PC-9 (cell line): ENCODE measurements around the gene FOXN3. TPM values are rescaled to one million over a fixed set of nuclear protein-coding genes. Genes with fewer than 3 reads are reported as not detected.

ENCODE experiments used
- BruUV-seq: library from RNA; stranded (reverse); fragments of 400-500 nt; replicated peaks from 2 replicates; lab custom pipeline; 2021; lab: Mats Ljungman, UMichigan
- CTCF ChIA-PET: fragments of 300-600 bp; sonication (Branson Sonifier 250); formaldehyde crosslinking; loops from one replicate; lab custom pipeline; 2022; ENCODE audit warnings: antibody characterized with exemption; lab: Charles Lee
- POLR2A ChIA-PET: fragments of 300-600 bp; sonication (Branson Sonifier 250); formaldehyde crosslinking; loops from one replicate; lab custom pipeline; 2022; ENCODE audit warnings: antibody characterized with exemption; ENCODE audit not compliant: unreplicated experiment; lab: Charles Lee
- DNase-seq, 2 experiments: peaks; one replicate each; pipeline versions ENCODE4 v3.0.0 to v3.0.0-alpha.2; 2015 to 2022; ENCODE audit warnings: mixed read lengths in 1 of 2
- H2AFZ ChIP-seq: fragments of 200-600 bp; sonication (generic); 2 replicates; pipeline ENCODE4 v1.8.1; 2017; ENCODE audit warnings: antibody characterized with exemption
- H3F3A ChIP-seq: fragments of 200-600 bp; sonication (generic); 2 replicates; pipeline ENCODE4 v1.8.1; 2017; ENCODE audit warnings: antibody characterized with exemption, mild to moderate bottlenecking, low read depth; ENCODE audit not compliant: insufficient read depth
- H3K27ac ChIP-seq: fragments of 200-600 bp; sonication (generic); 2 replicates; pipeline ENCODE4 v1.6.1; 2016; ENCODE audit warnings: mixed run types
- H3K27me3 ChIP-seq: fragments of 200-600 bp; sonication (generic); 2 replicates; pipeline ENCODE4 v1.6.1; 2016; ENCODE audit warnings: low read depth, mixed run types; ENCODE audit not compliant: insufficient read depth
- H3K36me3 ChIP-seq: fragments of 200-600 bp; sonication (generic); 2 replicates; pipeline ENCODE4 v1.6.1; 2016; ENCODE audit warnings: low read depth, mixed run types
- H3K4me1 ChIP-seq: fragments of 200-600 bp; sonication (generic); replicated peaks from 2 replicates; pipeline ENCODE4 v1.6.1; 2016; ENCODE audit warnings: mixed run types; ENCODE audit not compliant: insufficient read depth
- H3K4me2 ChIP-seq: fragments of 200-600 bp; sonication (generic); 2 replicates; pipeline ENCODE4 v1.6.1; 2017; ENCODE audit warnings: mixed run types
- H3K4me3 ChIP-seq: fragments of 200-600 bp; sonication (generic); 2 replicates; pipeline ENCODE4 v1.6.1; 2016; ENCODE audit warnings: mixed run types
- H3K79me2 ChIP-seq: fragments of 200-600 bp; sonication (generic); 2 replicates; pipeline ENCODE4 v1.6.1; 2017; ENCODE audit warnings: low read depth, mixed run types
- H3K9me2 ChIP-seq: fragments of 200-600 bp; sonication (generic); 2 replicates; pipeline ENCODE4 v1.8.1; 2017; ENCODE audit warnings: mild to moderate bottlenecking; ENCODE audit not compliant: insufficient read depth
- H3K9me3 ChIP-seq: fragments of 200-600 bp; sonication (generic); 2 replicates; pipeline ENCODE4 v1.8.1; 2016; ENCODE audit warnings: low read depth; ENCODE audit not compliant: insufficient read depth
- H4K20me1 ChIP-seq: fragments of 200-600 bp; sonication (generic); 2 replicates; pipeline ENCODE4 v1.8.1; 2017; ENCODE audit not compliant: insufficient read depth
- CTCF ChIP-seq: fragments of 200-600 bp; sonication (generic); conservative IDR thresholded peaks from 2 replicates; pipeline ENCODE4 v1.6.1; 2017; ENCODE audit warnings: mixed run types, antibody characterized with exemption, mild to moderate bottlenecking, moderate library complexity
- EZH2 ChIP-seq: fragments of 200-600 bp; sonication (generic); IDR thresholded peaks from 2 replicates; pipeline ENCODE4 v1.8.0; 2017; ENCODE audit warnings: antibody characterized with exemption, low read depth
- intact Hi-C: fragments of 100-400 bp; cut with micrococcal nuclease; formaldehyde crosslinking; loops from one replicate; pipeline ENCODE4 v1.10.0; 2022; ENCODE audit not compliant: unreplicated experiment
- total RNA-seq: library from RNA; stranded (reverse); gene quantifications from 2 replicates; pipeline ENCODE4 v1.2.3, GENCODE V29; 2021

The FOXN3 gene
- total RNA-seq, 1 experiment from 2014 or later = 4.2 TPM

DNA sequence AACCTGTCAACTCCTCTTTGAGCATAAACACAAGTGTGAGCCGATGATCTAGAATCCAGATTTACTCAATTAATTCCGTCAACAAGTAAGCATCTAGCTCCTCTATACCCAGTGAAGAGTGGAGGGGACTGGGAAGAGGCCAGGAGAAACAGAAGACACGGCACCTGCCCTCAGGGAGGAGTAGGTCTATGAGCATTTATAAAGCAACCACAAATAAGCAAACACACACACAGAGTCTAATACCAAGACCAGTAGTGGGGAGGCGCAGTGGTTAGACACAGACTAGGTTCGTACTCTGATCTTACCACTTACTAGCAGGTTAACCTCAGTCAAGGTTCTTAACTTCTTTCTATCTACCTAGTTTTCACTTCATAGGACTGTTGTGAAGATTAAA lies 5.9 kb upstream of the FOXN3 start:
- Histone ChIP-seq H2AFZ (no peak overlapping the region), H3K9me2 (no peaks in the 10 kb centered on the region), H3K27me3 (0 out of 2 replicates have a peak, but pooled peaks cover 4% of the 10 kb centered on the region), H3K4me3 (no peak overlapping the region), H3F3A (no peaks in the 10 kb centered on the region), H3K4me2 (no peak overlapping the region), H3K36me3 (no peaks in the 10 kb centered on the region), H3K9me3 (no peaks in the 10 kb centered on the region), H4K20me1 (no peaks in the 10 kb centered on the region), H3K4me1 (no peaks in the 10 kb centered on the region), H3K27ac (no peak overlapping the region), H3K79me2 (no peaks in the 10 kb centered on the region)
- intact Hi-C loops = no loop called here
- DNase-seq = no peak
- no TSS peak for BruUV-seq
- ChIA-PET CTCF (no interaction called here), POLR2A (no interaction called here)
- TF ChIP-seq EZH2 (no peak), CTCF (no peak)

DNA sequence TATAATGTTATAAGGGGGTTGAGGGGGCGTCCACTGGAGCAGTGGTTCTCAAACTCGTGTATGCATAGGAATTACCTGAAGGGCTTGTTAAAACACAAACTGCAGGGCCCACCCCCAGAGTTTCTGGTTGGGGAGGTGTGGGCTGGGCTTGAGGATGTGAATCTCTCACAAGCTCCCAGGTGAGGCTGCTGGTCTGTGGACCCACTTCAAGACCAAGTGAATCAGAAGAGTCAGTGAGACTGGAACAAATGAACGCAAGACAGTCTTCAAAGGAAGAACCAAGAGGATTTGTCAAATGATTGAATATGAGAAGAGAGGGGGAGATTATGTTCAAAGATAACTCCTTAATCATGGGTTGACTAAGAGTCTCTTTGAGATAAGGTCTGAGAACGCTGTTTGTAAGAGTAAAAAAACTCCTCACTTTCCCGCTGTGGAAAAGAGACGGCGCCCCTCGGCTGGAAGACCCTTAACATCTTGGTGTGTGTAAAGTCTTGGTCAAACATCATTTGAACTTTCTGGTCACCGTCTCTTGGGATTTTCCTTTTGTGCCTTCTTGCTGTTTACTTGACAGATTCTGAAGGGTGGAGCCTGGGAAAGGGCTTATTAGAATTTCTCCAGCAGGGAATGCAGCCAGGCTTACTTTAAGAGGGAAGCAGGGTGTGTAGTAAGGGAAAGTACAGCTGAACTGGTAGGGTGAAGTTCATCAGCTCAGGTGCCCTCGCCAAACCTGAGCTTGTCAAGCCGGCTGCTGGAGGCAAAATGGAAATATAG lies 5.3 kb upstream of the FOXN3 start:
- Histone ChIP-seq H3K9me3 (no peaks in the 10 kb centered on the region), H3K36me3 (no peaks in the 10 kb centered on the region), H3K79me2 (no peaks in the 10 kb centered on the region), H3K4me2 (no peak overlapping the region), H3K4me1 (no peaks in the 10 kb centered on the region), H3K4me3 (no peak overlapping the region), H2AFZ (no peak overlapping the region), H3K27ac (no peak overlapping the region), H4K20me1 (no peaks in the 10 kb centered on the region), H3K9me2 (no peaks in the 10 kb centered on the region), H3K27me3 (0 out of 2 replicates have a peak, but pooled peaks cover 4% of the 10 kb centered on the region), H3F3A (no peaks in the 10 kb centered on the region)
- BruUV-seq = no TSS peak
- CTCF ChIA-PET = no interaction called here
- POLR2A ChIA-PET = no interaction called here
- TF ChIP-seq EZH2 (no peak), CTCF (no peak)
- intact Hi-C loops = no loop called here
- peak in 1 of 2 experiments; percentile 8 for DNase-seq

DNA sequence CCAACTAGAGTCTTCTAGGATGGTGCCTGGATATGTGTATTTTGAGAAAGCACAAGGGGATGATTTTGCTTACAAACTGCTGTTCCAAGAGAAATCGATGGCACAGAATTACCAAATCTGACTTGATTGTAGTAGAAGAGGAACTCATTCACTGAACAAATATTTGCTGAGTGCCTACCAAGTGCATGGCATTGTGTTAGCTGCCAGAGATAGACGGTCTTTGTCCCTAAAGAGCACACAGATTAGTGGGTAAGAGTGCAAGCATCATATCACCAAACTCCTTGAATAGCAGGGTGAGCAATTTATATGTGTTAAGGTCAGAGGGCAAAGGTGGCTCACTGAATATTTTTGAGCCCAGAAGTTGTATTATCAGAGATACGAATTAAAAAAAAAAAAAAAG lies 3.5 kb upstream of the FOXN3 start:
- Histone ChIP-seq H3F3A (no peaks in the 10 kb centered on the region), H3K9me3 (no peaks in the 10 kb centered on the region), H3K27ac (no peak overlapping the region), H2AFZ (no peak overlapping the region), H3K4me2 (no peak overlapping the region), H3K9me2 (no peaks in the 10 kb centered on the region), H3K27me3 (0 out of 2 replicates have a peak, but pooled peaks cover 4% of the 10 kb centered on the region), H3K4me3 (no peak overlapping the region), H3K79me2 (no peaks in the 10 kb centered on the region), H3K36me3 (no peaks in the 10 kb centered on the region), H3K4me1 (no peaks in the 10 kb centered on the region), H4K20me1 (no peaks in the 10 kb centered on the region)
- ChIA-PET CTCF (no interaction called here), POLR2A (no interaction called here)
- TF ChIP-seq EZH2 (no peak), CTCF (no peak)
- no peak for DNase-seq
- no TSS peak for BruUV-seq
- intact Hi-C loops = no loop called here
